HG02852 (cell line): ENCODE measurements around the gene CPLANE2.
"Not testable (repeated sequence)": the region's sequence is repeated elsewhere in the genome, so short reads cannot be mapped to it uniquely, and the experiment has no call there.

Source experiments
- ATAC-seq: cut with Tn5 transposase; IDR thresholded peaks from one replicate; pipeline ENCODE4 v1.9.1; 2021; ENCODE audit warnings: mild to moderate bottlenecking, moderate library complexity; ENCODE audit not compliant: unreplicated experiment

CPLANE2 gene

DNA sequence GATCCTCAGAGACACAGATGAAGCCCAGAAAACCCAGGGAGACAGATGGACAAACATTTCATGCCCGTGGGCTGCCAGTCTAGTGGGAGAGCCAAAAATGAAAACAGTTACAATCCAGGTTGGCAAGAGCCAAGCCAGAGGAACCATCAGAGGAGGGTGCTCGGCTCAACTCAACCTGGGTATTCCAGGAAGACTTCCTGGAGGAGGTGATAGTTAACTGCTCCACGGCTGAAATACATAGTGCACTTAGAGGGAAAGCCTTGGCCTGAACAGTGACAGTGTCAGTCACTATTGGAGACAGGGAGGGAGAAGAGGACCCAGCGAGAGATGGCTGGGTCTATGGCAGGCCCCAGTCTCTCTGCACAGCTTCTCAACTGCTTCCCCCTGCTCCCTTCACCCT is 26.4 kb downstream of the CPLANE2 start:
- ATAC-seq: no peak

DNA sequence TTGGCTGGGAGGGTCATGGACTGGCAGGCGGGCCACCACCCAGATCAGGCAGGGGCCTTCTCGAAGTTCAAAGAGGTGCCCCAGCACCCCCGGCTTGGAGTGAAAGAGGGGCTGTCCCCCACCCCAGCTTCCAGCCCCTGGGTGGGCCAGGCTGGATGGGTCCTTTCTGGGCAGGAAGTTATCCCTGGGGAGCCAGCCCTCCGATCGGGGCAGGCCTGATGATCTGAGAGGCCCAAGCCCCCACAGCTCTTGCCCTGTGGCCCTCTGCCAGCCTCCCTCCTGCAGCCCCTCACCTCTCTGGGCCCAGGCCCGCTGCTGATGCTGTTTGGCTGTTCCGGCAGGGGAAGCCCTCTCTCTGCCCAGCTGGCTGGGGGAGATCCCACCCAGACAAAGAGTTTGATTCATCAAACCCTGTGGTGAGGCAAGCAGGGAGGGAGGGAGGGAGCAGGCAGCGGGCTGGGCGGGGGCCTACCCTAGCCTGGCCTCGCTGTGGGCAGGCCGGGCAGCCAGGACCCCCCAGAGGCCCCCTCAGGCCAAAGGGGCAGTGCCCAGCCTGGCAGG is 27.1 kb downstream of the CPLANE2 start:
- ATAC-seq: no peak

DNA sequence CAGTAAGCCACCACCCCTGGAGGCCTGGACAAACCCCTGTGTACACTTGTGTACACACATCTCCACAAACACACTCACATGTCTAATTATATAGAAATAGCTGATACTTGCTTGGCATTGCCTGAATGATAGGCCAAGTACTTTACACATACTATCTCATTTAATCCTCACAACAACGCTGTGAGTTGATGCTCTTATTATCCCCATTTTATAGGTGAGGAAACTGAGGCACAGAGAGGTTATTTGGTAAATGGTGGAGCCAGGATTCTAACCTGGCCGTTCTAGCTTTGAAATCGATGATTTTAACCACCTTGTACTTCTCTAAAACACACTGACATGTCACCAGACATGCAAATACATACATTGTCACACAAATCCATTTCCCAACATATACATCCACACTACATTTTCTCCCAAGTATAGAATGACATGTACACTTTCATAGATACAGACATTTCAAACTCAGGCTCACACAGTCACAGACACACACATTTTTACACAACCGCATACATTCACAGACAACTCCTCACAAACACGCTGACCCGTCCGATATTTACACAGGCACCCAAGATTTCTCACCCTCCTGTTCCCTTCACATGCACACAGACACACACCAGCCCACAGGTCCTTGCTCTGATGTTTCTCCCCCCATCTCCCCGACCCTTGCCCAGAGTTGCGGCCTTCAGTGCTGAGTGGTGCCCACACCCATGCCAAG is 27.7 kb downstream of the CPLANE2 start:
- ATAC-seq: no peak

DNA sequence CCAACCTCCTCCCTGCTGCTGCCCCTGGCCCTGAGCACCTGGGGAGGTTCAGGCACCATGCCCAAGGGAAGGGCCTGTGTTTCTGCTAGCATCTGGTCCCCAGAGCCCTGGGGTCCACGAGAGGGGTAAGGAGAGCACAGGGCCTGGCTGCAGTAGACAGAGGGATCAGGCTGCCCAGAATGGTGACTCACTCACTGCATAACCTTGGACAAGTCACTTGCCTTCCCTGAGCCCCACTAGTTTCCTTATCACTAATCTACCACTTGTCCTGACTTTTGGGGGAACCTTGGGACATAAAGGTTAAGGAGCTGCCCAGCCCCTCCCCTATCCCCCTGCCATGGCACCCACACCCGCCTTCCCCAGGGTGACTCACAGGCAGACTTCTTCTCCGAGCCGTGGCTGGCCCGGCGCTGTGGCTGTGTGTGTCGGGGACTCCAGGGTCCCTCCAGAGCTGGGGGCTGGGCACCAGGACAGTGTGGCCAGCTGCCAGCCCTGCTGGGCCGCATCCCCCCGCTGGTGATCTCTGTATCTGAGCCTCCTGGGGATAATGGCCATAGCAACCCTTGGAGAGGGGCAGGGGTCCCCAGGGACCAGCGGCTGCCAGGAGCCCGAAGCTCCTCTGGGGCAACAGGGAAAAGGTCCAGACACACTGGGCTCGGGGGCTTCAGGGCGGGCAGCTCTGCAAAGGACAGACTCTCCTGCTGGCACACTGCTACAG is 28.6 kb downstream of the CPLANE2 start:
- no peak for ATAC-seq

DNA sequence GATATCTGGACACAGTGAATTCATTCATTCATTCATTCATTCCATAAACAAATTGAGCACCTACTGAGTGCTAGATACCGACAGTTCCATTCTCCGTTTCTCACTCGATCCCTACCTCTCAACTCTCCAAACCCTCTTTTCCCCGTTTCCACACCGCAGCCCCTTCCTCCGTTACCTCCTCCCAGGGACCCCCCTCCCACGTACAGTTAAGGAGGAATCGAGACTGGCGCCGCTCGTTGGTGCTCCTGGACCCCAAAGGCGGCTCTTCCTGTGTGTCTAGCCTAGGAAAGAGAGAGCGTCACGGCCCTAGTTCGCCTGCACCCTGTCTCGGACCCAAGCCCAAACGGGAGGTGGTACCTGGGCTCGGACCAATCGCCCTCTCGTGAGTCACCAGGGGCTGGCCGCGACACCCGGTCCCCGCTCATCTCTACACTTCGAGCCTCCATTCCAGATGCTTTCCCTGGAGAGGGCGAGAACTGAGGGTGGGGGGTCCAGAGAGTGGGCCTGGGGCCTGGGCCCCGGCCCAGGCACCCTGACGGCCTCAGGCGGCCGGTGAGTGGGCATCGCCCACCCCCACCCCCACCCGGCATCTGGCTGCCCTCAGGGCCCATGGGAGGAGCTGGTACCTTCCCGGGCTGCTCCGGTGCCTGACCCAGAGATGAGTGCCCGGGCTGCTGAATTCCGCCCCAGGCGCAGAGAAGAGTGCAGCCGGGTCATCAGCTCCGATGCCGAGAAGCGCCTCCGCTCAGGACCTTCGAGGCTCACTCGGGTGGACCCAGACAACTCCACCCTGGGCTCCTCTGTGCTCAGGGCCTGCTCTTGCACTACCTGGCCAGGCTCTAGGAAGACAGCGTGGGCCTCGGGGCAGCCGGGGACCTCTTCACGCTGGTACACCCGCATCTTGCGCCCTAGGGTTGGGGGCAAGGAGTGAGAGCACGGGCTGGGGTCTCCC is 29.4 kb downstream of the CPLANE2 start:
- no peak for ATAC-seq

DNA sequence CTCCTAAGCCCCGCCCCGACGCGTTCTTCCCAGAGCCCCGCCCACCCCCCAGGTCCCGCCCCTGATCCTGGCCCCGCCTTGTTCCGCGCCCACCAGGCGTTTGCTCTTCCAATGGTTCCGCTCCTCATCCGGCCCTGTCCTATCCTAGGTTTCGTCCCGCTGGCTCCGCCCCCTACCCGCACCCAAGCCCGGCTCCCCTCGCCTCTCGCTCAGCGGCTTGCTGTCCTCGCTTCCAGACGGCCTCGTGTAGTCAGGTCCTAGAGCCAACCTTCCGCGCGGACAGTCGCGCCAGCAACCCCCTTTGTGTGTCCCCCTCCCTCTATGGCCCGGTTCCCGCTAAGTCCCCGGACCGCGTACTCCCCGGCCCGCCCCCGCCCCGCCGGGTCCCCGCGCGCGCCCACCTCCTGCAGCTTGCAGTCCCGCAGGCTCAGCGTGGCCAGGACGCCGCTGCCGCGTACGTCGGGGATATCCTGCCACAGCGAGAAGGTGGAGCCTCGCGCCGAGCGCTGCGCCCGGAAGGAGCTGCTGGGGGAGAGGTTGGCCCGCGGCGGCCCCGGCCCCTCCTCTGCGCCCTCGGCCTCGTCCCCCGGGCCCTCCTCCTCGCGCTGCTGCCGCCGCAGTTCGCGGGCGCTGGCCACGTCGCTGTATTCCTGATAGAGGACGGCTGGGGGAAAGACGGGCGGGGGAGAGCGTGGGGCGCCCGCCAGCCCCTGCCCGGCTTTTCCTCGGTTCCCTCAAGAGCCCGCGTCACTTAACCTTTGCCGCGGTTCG is 30.3 kb downstream of the CPLANE2 start:
- ATAC-seq: peak; percentile 76

DNA sequence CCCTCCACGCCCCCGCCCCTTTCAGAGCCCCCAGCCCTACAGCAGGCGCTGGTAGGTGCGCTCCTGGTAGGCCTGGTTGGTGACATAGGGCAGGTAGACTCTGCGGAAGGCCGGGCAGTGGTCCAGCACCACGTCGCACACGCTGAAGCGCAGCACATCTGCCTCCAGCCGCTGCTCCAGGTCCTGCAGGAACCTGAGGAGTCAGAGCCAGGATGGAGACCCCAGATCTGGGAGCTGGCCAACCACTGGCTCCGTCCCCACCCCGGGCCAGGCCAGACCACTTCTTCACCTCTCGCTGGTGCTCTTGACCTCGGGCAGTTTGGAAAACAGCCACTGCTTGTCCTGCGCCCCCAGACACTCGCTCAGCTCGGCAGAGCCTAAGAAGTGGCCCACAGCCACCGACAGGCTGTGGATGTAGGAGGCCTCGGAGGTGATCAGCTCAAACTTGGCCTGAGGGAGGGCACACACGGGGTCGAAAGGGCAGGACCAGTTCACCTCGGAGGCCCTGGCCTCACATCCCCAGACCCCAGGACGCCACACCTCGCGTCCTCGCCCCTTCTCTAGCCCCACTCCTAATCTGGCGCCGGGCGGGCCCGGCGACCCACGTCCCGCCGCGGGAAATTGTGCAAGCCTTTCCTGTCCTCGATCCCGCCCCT is 31.0 kb downstream of the CPLANE2 start:
- ATAC-seq: peak; percentile 8

DNA sequence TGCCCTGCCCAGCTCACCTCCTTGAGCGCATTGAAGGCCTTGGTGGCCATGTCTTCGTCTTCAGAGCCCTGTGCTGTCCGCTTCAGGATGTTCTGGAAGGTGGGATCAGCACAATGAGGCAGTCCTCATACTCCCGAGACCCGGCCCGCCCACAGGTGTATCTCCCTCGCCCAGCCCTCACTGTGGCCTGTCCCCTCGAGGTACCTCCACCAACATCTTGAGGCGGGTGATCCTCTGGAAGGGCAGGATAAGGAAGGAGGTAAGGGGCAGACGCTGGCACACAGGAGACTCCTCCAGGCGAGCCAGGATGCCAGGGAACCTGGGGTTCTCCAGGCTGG is 31.7 kb downstream of the CPLANE2 start:
- no peak for ATAC-seq

DNA sequence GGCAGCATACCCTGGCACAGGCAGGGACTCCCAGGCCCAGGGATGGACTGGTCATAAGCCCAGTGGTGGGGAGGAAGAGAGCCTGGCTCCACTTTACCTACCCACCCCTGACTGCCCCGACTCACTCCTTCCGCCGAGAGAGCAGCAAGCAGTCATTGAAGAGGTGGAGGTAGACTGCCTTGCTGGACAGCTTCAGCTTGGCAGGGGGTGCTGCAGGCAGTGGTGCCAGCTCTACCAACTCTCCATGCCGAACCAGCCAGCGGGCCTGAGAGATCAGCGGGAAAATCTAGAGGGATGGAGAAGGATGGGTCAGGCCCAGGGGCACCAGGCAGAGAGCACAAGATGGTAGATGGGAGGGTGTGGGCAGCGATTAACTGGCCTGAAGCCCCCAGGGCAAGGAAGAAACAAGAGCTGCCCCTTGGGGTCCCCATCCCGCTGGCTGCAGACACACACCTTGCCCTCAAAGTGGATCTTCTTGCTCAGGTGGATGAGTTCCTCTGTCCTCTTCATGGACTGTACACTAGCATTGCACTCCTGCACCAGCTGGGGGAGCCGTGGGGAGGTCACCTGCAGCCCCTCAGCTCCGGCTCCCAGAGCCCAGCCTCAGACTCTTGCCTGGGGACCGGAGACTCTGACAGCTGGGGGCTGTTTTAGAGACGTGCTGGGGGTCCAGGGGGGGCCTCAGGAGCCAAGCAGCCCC is 32.2 kb downstream of the CPLANE2 start:
- ATAC-seq: no peak

DNA sequence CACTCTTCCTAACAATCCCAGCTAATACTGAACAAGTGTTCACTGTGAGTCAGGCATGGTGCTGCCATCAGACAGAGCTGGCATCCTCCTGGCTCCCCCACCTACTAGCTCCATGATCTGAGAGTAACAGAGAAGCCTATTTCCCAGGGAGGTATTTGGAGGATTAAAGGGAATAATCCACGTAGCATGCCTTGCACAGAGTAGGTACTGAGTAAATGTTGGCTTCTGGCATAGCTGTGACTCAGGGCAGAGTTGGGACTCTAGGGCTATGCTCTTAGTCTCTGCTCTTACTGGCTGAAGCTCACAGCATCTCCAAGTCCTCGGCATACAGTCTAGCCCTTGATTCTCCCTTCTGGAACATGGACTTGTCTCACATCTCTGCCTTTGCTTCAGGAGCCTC is 32.8 kb downstream of the CPLANE2 start:
- no peak for ATAC-seq

DNA sequence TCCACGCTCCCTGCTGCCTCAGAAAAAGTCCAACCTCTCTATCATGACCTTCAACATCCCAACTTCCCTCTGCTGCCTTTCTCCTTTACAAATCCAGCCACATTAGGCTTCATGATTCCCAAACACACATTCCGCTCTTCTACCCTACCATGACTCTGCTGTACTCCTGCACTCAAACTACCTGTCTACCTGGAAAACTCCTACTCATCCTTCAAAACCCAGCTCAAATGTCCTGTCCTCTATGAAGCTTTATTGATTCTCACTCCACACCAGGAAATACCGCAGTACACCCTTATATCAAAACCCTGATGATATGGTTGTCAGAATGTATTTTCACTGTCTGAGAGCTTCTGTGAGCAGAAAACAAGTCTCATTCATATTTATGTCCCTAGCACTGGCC is 33.4 kb downstream of the CPLANE2 start:
- ATAC-seq: no peak

DNA sequence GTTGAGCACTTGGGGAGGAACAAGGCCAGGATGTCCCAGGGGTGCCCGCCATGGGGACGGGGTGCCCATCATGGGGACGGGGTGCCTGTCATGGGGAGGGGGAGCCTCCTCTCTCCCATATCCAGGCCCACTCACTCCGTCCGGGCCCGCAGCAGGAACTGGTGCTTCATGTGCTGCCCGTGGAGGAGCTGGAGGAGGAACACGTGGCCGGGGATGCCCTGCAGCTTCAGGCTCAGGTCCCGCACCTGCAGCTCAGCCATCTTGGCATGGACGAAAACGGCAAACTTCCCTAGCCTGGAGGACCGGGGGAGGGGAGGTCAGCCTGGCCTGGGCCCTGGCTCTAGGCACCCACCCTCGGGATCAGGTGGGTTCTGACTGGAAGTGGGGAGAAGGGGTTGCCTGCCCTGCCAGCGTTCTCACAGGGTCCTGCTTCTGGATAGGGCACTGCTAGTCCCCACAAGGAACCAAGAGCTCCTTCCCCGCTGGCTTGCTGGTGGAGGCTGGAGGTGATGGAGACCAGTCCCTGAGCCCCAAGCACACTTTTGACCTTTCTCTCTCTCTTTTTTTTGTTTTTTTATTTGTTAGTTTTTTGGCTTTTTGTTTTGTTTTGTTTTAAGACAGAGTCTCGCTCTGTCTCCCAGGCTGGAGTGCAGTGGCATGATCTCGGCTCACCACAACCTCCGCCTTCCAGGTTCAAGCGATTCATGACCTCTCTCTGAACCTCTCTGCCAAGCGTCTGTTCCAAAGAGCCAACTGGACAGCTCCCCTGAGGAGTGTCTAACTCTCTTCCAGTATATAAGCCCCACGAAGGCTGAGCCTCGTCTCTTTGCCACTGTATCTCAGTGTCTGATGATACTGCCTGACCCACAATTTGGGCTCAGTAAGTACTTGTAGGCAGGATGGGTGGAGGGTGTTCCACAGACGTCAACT is 34.4 kb downstream of the CPLANE2 start:
- no peak for ATAC-seq

DNA sequence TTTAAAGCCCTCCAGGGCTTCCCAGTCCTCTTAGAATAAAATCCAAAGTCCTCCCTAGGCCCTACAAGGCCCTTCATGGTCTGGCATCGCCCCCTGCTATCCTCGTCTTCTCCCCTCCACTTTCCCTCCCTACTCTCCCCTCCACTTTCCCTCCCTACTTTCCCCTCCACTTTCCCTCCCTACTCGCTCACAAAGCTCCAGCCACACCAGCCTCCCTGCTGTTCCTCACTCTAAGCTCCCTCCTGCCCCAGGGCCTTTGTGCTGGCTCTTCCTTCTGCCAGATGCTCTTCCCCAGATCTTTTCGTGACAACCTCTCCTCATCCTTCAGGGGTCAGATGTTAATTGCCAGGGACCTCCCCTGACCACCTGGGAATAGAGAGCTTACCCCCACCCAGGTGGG is 37.3 kb downstream of the CPLANE2 start:
- no peak for ATAC-seq

DNA sequence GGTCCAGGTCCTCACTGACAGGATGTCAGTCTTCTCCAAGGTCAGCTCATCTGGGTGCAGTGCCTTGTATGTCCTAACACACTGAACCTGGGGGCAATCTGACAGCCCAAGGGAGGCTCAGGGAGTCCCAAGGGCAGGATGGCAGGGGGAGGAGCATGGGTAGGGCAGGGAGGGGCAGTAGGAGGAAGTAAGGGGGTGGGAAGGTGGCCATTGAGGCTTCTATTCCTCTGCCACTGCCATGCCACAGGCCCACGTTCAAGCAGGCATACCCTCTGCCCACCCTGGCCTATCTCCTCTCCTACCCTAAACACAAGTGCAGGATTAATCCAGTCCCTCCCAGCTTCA is 37.9 kb downstream of the CPLANE2 start:
- no peak for ATAC-seq

DNA sequence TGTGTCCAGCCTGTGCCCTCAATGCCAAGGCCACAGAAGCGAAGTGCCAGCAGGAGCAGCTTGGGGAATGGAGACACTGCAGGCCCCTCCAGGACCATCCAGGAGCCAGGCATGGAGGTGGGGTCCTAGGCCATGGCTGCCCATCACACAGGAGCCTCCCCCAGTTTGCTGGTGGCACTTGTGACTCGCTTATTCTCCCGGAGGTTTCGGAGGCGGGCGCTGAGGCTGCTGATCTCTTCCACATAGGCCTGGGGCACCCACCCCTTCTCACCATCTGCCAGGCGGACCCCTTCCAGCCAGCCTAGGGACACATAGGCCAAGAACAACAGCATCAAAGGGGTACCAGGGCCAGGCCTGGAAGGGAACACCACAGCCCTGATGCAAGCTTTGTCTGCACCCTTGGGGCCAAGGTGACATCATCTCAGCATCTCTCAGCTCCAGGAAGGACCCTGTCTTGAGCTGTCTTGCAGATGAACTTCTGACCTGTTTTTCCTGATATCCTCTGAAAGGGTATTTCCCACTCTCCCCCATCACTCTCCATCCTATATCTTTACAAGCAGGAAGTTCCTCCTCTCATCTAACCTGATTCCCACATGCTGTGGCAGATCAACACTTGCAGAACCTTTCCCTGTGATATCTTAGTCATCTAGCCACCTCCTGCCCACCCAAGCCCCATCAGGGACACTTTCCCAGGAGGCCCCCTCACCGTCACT is 38.4 kb downstream of the CPLANE2 start:
- no peak for ATAC-seq

DNA sequence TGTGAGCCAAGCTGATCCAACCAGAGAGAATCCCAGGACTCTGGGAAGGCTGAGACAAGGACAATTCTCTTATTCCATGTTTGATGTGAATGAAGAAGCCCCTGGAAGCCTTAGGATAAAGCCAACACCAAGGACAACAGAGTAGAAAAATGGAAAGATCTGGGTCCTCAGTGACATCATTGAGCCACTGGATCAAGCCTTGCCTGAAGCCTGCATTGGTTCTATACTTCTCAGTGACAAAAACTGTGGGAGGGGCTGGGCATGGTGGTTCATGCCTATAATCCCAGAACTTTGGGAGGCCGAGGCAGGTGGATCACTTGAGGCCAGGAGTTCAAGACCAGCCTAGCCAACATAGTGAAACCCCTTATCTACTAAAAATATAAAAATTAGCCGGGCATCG is 40.1 kb downstream of the CPLANE2 start:
- no peak for ATAC-seq

DNA sequence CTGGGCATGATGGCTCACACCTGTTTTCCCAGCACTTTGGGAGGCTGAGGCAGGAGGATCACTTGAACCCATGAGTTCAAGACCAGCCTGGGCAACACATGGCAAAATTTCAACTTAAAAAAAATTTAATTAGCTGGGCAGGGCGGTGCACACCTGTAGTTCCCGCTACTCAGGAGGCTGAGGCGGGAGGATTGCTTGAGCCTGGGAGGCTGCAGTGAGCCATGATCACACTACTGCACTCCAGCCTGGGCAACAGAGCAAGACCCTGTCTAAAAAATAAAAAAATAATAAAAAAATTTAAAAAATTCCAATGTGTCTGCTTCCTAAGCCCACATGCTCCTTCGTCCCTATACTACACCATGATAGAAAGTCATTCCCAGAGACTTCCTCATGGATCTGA is 40.8 kb downstream of the CPLANE2 start:
- not testable (repeated sequence) for ATAC-seq

DNA sequence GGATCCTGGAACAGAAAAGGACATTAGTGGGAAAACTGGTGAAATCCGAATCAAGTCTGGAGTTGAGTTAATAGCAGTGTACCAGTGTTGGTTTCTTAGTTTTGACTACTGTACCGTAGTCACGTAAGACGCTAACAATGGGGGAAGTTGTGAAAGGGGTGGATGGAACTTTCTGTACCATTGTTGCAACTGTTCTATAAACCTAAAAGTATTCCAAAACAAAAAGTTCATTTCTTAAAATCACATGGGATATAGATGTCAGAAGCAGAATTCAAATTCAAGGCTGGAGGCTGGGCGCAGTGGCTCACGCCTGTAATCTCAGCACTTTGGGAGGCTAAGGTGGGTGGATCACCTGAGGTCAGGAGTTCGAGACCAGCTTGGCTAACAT is 41.5 kb downstream of the CPLANE2 start:
- no peak for ATAC-seq
